Glutamatergic neuron (in vitro differentiated cells): ENCODE results near the gene EXOC8. TPM values are rescaled to one million over a fixed set of nuclear protein-coding genes. Genes with fewer than 3 reads are reported as not detected.

Experiments
- DNase-seq: peaks from one replicate; pipeline ENCODE4 v3.0.0; 2022
- H3K27ac Mint-ChIP-seq: one replicate; pipeline ENCODE4 v1.8.0; 2020; ENCODE audit warnings: mild to moderate bottlenecking, mixed read lengths, inconsistent platforms; ENCODE audit not compliant: unreplicated experiment
- H3K27me3 Mint-ChIP-seq: one replicate; pipeline ENCODE4 v1.8.0; 2020; ENCODE audit warnings: mild to moderate bottlenecking, moderate library complexity, mixed read lengths, inconsistent platforms; ENCODE audit not compliant: unreplicated experiment
- H3K36me3 Mint-ChIP-seq: one replicate; pipeline ENCODE4 v1.8.0; 2020; ENCODE audit warnings: mild to moderate bottlenecking, mixed read lengths, inconsistent platforms; ENCODE audit not compliant: unreplicated experiment
- H3K4me1 Mint-ChIP-seq: one replicate; pipeline ENCODE4 v1.8.0; 2020; ENCODE audit warnings: mild to moderate bottlenecking, low read depth, mixed read lengths, inconsistent platforms; ENCODE audit not compliant: unreplicated experiment
- H3K4me3 Mint-ChIP-seq: one replicate; pipeline ENCODE4 v1.8.0; 2020; ENCODE audit warnings: mild to moderate bottlenecking, mixed read lengths, inconsistent platforms; ENCODE audit not compliant: unreplicated experiment
- H3K9me3 Mint-ChIP-seq: one replicate; pipeline ENCODE4 v1.8.0; 2020; ENCODE audit warnings: mild to moderate bottlenecking, moderate library complexity, mixed read lengths, inconsistent platforms; ENCODE audit not compliant: unreplicated experiment
- total RNA-seq: library from RNA; stranded (reverse); fragmentation: NEBNext Ultra II Directional; extraction: Animal tissue kit (Norgen Biotek cat#: 25700); gene quantifications from one replicate; pipeline ENCODE4 v1.2.1, GENCODE V29; 2021; ENCODE audit not compliant: unreplicated experiment
- TF ChIP-seq, protein P1 (sequence below): fragments of 200-600 bp; sonication (generic); IDR thresholded peaks from one replicate; pipeline ENCODE4 v1.5.0; 2021; ENCODE audit not compliant: partially characterized antibody, unreplicated experiment

The EXOC8 gene
- total RNA-seq, 1 donor from 2014 or later, result 11.4 TPM

DNA sequence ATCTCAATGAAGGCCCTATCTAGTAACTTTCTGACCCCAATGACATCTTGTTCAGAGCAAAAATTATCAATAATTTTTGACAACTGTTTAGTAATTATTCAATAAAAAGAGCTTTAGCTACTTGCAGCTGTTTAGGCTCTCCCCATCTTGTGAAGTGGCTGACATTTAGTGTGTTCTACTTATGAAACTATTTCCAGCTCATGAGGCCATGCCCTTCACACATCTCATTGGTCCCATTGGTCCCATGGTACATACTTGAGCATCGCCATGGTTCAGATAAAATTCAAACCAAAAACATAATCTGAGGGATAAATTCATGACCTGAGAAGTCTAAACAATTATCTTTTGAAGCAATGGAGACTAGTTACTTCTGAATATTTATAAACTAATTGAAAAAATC lies 24.7 kb upstream of the EXOC8 start:
- Mint-ChIP-seq H3K9me3 (no peaks in the 10 kb centered on the region), H3K36me3 (no peaks in the 10 kb centered on the region), H3K27ac (no peak overlapping the region), H3K27me3 (peaks cover 2% of the 10 kb centered on the region), H3K4me3 (no peak overlapping the region), H3K4me1 (no peaks in the 10 kb centered on the region)
- TF ChIP-seq, protein P1, sequence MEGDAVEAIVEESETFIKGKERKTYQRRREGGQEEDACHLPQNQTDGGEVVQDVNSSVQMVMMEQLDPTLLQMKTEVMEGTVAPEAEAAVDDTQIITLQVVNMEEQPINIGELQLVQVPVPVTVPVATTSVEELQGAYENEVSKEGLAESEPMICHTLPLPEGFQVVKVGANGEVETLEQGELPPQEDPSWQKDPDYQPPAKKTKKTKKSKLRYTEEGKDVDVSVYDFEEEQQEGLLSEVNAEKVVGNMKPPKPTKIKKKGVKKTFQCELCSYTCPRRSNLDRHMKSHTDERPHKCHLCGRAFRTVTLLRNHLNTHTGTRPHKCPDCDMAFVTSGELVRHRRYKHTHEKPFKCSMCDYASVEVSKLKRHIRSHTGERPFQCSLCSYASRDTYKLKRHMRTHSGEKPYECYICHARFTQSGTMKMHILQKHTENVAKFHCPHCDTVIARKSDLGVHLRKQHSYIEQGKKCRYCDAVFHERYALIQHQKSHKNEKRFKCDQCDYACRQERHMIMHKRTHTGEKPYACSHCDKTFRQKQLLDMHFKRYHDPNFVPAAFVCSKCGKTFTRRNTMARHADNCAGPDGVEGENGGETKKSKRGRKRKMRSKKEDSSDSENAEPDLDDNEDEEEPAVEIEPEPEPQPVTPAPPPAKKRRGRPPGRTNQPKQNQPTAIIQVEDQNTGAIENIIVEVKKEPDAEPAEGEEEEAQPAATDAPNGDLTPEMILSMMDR, result no peak
- DNase-seq, result no peak

DNA sequence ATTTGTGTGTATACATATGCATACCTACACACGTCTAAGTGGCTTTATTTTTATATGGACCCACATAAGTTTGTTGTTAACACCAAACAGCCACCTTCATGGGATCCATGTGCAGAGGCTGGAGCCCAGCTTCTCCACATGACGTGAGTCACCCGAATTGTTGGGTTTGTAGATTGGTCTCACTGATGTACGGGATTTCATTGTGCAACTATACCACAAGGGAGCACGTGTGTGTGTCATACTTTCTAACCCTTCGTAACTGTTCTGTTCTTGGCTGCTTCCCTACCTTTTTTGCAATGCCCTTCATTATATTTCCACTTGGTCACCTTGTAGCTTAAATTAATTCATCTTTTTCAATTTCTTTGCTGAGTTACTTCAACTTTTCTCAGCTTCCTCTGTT lies 21.5 kb upstream of the EXOC8 start:
- Mint-ChIP-seq H3K27me3 (no peaks in the 10 kb centered on the region), H3K36me3 (no peaks in the 10 kb centered on the region), H3K4me3 (no peak overlapping the region), H3K9me3 (no peaks in the 10 kb centered on the region), H3K27ac (no peak overlapping the region), H3K4me1 (no peaks in the 10 kb centered on the region)
- TF ChIP-seq, protein P1, result no peak
- DNase-seq, result no peak

DNA sequence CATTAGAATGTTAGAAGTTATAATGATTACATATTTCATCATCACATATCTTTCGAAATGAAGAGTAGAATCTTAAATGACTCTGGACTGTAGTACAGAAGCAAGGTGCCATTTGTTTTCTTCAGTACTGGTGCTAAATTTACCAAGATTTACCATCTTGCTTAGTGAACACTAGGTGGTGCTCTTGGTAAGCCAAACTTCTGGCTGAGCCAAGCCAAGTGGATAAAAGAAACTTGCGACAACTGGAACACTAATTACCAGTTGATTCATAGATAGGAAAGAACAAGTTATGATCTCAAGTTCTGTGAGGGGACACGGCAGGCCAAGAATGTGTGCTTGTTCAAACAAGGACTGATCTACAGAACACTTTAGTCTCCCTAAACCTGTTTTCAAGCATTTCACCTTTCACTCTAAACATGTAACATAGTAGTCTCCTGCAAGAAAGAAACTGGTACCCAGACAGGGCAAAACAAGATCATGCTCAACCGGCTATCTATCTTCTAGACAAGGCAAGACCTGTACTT lies 20.2 kb upstream of the EXOC8 start:
- TF ChIP-seq, protein P1, result peak; percentile 82
- Mint-ChIP-seq H3K27ac (no peak overlapping the region), H3K4me1 (no peaks in the 10 kb centered on the region), H3K4me3 (no peak overlapping the region), H3K27me3 (no peaks in the 10 kb centered on the region), H3K36me3 (no peaks in the 10 kb centered on the region), H3K9me3 (no peaks in the 10 kb centered on the region)
- no peak for DNase-seq

DNA sequence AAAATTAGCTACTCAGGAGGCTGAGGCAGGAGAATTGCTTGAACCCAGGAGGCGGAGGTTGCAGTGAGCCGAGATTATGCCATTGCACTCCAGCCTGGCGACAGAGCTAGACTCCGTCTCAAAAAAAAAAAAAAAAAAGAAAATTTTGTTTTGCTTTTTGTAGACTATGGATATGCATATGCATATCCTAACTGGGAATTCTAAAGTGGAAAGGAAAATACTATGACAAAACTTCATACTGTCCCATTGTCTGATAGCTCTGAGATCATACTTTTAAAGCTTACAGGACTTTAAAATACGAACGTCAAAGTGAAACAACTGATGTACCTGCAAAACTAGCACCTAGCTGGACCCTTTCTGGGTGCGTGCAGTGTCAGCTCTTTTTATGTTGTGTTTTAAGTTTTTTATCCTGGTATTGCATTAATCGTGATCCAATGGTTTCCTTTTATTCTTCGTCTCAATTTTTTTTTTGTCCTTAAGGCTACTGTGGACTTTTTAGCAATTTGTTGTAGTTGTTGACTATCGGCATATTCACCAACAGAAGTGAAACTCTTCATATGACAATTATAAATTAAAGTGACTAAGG lies 19.6 kb upstream of the EXOC8 start:
- H3K4me1 Mint-ChIP-seq, result no peaks in the 10 kb centered on the region
- TF ChIP-seq, protein P1, result no peak

DNA sequence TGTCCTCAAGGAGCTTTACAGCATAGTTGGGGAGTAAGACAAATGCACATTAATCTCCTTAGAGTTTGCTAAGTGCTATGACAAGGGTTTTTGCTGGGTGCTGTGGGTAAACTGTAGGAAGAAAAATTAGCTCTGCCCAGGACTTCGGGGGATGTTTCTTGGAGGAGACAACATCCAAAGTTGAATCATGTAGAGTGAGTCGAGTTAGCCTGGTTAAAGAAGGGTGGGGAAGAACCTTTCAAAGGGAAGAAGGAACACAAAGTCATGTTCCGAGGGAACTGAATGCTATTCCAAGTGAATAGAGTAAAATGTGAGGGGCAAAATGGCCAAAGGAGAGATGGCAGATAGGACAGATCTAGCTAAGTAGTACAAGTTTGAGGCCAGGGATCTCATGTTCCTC lies 17.5 kb upstream of the EXOC8 start:
- TF ChIP-seq, protein P1, result no peak
- Mint-ChIP-seq H3K27me3 (no peaks in the 10 kb centered on the region), H3K36me3 (no peaks in the 10 kb centered on the region), H3K4me3 (no peak overlapping the region), H3K27ac (no peak overlapping the region), H3K9me3 (no peaks in the 10 kb centered on the region), H3K4me1 (no peaks in the 10 kb centered on the region)
- DNase-seq, result no peak

More for the DNA sequence above, 19.6 kb upstream of the EXOC8 start:
- H3K27me3 Mint-ChIP-seq, result no peaks in the 10 kb centered on the region
- no peak for DNase-seq
- H3K9me3 Mint-ChIP-seq, result no peaks in the 10 kb centered on the region
- no peak overlapping the region for H3K27ac Mint-ChIP-seq
- H3K4me3 Mint-ChIP-seq, result no peak overlapping the region
- no peaks in the 10 kb centered on the region for H3K36me3 Mint-ChIP-seq
